ENCODE data around the gene CELF4.

CELF4 gene

DNA sequence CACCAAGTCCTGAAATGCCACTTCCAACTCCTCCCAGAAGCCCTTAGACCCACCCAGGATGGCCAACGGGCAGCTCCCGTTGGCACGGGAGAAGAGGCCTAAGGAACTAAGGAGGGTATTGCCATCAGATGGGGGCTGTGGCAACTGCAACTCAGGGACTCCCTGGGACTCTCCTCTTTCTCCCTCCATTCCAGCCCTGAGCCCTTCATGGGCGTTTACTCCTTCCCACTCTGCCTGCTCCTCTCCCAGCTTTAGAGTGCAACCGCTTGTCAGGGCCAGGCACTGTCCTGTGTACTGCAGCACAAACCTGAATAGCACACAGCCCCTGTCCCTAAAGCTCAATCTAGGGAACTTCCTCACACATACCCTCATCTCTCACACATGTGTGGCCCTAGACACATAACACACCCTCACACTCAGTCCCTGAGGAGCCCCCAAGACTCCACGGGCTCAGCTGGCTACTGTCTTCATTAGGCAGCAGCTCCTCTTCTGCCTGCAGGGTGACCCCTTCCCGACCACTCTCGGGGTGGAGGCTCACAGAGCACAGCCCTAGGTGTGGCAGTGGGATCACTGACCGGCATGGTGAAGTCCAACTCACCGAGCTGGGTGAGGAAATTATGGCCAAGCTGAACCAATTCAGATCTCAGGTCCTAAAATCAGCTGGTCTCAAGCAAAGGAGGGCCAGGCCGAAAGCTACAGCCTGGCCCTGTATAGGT, 316.3 kb downstream of the CELF4 start:
- no peak for DNase-seq

DNA sequence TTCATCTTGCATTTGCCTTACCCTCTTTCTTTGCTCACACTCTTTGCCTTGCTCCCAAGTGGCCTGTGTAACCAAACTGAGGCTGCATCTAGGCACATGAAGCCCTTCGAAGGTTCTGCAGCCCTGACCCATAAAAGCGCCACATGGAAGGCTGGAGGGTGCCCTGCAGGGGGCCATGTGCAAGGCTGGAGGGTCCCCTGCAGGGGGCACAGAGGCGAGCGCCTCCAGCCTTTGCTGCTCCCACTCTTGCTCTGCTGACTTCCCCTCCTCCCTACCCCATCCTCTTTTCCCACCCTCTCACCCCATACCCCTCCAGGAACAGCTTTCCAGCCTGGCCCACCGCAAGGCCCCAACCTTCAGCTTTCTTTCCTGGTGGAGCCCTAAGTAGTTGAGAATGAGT, 317.3 kb downstream of the CELF4 start:
- no peak for DNase-seq

DNA sequence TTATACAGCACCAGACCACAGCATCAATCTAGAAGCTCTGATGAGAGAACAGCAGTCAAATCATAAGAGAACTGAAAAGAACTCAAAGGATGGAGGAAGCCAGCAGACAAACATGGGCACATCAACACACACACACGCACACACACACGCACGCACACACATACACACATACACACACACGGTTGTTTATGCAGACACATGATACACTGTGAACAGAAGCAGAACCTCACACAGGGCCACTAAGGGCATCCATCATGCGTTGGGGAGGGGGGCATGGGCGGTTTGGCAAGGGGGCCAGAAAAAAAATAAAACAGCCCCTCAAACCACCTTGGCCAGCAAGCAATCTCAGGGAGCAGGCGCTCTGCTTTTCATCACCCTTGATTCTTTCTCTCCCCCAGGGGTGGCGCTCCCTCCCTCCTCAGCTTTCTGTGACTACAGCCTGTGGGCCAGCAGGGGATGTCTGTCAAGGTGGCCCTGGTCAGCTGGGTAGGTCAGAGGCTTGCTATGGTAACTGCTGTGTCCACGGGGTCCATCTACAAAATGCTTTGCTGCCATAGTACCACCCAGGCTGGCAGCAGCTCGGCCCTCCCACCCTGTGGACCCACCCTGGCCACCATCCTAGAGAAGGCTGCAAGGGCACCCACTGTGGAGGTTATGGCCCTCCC, 318.0 kb downstream of the CELF4 start:
- DNase-seq: no peak

DNA sequence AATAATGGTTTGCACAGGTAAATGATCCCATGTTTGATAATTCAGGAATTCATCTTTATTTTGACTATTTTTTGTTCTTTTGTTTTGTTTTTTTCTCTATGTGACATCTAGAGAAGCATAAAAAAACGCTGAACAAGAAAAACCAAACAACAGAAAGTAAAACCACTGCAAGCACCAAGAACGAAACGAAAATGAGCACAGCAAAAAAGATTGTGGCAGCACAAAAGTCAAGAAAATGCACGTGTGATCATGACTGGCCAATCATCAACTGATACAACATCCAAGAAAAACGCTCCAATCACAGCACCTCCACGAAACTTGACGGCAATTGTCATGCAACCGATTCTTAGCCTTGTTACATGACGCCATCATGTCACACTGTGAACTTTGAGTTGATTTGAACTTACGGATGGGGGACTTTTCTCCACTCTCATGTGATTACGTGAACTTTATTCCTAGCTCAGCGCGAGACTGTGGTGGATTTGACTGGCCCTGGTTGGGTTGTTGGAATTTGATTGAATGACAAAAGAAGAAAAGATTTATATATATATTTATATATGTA, 318.7 kb downstream of the CELF4 start:
- no peak for DNase-seq

GRCh38 chr18:37244618-37245017, 321.0 kb downstream of the CELF4 start:
- DNase-seq: no peak

DNA sequence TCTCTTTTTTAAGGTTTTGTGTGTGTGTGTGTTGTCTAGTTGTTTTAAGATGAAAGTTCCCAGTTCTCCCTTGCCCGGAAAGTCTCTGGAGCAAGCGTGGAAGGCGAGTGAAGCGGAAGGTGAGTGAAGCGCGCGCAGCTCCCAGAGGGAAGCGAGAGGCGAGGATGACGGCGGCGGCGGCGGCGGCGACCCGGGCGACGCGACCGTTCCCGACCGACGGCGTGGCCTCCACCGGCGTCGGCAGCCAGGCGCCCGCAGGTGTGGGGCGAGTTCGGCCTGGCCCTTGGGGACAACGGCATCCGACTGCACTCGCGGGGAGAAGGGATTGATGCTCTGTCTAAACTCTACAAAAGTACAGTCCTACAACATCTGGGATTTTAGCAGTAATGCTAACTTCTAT, 321.9 kb downstream of the CELF4 start:
- no peak for DNase-seq

DNA sequence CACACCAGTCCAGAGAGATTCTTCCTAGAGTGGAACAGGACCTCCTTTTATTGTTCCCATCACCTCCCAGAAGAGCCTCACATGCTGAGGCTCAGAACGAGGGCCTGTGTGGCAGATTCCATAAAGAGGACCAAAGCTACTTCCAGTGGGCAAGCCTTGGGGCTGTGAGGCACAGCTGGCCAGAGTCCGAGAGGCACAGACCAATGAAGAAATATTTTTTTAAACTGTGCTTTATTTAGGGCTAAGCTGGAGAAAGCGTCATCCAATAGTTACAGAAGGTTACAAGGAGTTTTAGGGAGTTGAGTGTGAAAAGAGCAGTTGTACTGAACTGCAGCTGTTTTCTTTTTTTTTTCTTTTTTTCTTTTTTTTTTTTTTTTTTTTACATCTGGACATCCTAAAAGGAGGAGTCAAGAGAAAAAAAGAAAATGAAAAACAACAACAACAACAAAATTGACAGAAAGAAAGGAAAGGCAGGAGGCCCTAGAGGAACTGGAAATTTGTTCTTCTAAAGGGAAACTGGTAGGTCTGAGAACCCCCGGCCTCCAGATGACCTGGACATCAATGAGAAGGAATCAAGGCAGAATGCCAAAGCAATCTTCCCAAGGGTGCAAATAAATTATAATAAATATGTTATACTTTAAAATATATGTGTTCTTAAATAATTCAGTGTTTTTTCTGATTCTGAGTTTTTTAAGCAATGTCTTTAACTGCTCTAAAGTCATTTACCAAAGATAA, 322.6 kb downstream of the CELF4 start:
- DNase-seq: no peak

DNA sequence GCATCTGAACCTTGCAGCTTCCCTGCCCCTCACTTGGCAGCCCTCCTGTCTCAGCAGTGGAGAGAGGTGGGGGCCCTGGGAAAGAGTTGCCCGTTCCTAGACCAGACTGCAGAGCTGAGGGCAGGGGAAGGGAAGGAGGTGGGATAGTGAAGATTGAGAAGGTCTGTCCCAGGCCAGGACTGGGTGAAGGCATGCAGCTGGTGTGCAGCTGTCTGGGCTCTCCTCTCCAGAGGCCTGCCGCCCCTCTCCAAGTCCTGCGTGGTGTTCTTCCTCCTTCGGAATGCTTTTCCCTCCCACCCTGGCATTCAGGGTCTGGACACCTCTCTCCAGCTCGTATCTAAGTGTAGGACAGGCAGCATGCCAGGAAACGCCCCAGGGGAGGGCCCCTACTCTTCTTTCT, 323.5 kb downstream of the CELF4 start:
- no peak for DNase-seq

- DNase-seq: no peak
These were observed 327.1 kb downstream of the CELF4 start for GRCh38 chr18:37238282-37239108.

DNA sequence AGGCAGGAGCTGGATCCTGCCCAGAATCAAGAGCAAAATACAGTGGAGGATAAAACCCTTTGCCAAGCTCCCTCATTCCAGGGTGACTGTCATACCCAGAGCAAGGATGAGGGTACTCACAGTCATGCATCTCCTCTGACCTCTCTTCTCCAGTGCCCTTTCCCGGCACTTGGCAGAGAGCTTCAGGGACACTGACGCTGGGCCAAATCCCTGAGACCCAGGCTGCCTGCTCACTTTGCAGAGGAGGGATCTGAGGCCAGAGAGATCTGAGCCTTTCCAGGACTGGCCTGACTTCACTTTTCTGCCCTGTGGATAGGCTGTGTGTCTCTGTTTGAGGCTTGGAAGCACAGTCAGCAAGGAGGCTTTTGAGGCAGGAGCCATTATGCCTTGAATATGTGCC, 330.0 kb downstream of the CELF4 start:
- DNase-seq: no peak

GRCh38 chr18:37231251-37231650, 334.3 kb downstream of the CELF4 start:
- DNase-seq: no peak

DNA sequence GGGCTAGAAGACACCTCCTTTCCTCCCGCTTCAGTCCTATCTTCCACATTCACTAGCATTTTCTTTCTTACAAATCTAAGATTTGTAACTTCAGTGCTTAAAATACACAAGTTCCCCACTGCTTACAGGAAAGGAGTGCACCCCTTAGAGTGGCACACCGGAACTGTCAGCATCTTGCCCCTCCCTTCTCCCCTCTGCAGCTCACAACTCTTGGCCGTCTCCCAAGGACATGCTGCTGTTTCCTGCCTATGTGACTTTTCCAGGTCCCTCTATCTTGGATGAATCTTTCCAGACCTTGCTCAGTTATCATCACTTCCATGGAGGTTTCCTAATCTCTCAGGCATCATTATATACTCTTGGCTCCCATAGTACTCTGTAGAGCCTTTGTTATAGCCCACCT, 334.8 kb downstream of the CELF4 start:
- no peak for DNase-seq

- DNase-seq: no peak
These were observed 340.3 kb downstream of the CELF4 start for GRCh38 chr18:37225279-37225678.

GRCh38 chr18:37222999-37223378, 342.6 kb downstream of the CELF4 start:
- no peak for DNase-seq

DNA sequence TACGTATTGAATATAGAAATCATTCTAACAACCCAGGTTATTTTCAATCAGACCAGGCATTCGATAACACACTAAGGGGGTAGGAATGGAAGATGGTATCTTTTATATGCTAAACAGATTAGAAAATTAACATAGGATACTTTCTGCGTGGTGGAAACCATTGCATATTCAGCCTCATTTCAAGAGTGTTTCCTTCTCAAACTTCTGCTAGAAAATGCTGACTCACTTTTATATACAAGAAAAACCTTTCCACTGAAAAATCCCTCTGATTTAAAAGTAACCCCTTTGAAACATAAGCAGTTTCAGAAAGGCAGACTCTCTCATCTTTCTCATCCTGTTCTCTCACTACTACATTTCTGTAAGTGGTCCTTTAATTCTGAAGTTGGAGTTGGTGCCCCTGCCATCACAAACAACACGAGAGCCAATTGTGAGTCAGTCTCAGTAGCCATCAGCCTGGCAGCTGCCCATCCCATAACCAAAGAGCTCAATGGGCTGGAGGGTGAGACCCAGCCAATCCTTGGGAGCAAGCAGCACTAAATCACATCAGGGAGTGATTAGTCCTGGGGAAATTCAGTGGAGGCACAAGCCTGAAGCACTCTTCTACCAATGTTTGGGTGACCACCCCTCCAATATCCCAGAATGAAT, 343.1 kb downstream of the CELF4 start:
- DNase-seq: no peak

- DNase-seq: no peak
These were observed 346.3 kb downstream of the CELF4 start for GRCh38 chr18:37219257-37219656.

DNA sequence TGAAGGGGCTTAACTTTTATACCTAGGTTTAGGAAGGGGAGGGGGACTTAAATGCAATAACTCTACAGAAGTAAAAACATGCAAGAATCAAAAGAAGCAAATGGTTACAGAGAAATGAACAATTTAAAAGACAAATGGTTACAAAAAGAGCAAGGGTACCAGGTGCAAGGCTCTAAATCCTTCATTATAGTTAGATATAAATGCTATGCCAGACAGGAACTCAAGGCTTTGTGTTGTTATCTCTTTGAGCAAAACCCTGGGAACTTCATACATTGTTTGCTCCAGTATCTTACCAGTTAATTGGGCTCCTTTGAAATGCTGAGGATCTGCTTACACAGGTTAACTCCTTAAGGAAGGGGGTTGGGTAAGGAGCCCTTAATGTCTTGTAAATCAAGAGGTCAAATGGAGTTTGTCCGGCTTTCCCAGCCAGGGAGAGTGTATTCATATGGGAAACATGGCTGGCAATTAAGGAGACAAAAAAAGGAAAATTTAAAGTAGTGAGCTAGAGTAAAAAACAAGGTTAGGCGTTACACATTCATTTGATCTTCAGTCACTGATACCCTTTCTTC, 347.5 kb downstream of the CELF4 start:
- no peak for DNase-seq

GRCh38 chr18:37210781-37211180, 354.8 kb downstream of the CELF4 start:
- no peak for DNase-seq

DNA sequence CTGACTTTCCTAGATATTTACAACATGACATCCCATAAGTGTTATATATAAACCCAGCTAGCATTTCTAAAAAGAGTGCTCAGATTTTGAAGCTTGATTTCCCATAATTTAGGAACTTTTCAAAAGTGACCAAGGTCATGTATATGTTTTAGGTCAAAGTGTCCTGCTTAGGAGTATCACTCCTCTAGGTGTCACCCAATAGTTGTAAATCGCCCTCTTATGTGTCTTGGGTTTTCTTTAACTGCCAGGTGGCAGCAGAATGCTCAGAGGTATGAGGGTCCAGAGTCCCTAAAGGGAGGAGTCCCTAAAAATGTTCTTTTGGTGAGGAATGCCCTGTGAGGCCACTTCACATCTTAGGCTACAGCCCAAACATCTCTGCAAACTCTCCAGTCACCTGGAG, 358.3 kb downstream of the CELF4 start:
- no peak for DNase-seq

GRCh38 chr18:37199741-37200140, 365.9 kb downstream of the CELF4 start:
- DNase-seq: no peak

All from activated naive CD4-positive, alpha-beta T cell treated with anti-CD3 and anti-CD28 coated beads, Interleukin-2, amount 50 U/mL, for 16 hours (primary cell).